Measurements from ENCODE around the gene SNAP47. TPM values are rescaled to one million over a fixed set of nuclear protein-coding genes. Genes with fewer than 3 reads are reported as not detected.

SNAP47 gene
- polyA plus RNA-seq, 1 experiment = 44.8 TPM

DNA sequence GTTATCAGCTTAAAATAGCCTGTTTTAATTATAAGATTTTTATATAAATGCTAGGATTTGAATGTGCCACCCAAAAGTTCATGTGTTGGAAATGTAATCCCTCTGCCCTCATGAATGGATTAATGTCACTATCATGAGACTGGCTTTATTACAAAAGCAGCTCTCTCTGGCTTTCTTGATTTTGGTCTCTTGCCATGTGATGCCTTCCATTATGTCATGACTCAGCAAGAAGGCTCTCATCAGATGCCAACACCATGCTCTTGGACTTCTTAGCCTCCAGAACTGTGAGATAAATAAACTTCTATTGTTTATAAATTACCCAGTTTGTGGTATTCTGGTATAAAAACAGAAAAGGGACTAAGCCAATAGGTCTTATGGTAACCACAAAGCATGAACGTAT, 73.3 kb downstream of the SNAP47 start:
- TF ChIP-seq CTCF (IDR thresholded peaks at IDR 0.05; ENCODE audit: low read depth, low read length) = no peak
- Histone ChIP-seq H3K9me3 (ENCODE audit: control insufficient read depth, insufficient read depth, low read length) (peaks cover 2% of the 10 kb centered on the region), H3K27me3 (ENCODE audit: control insufficient read depth, insufficient read depth, low read length) (peaks cover 4% of the 10 kb centered on the region), H3K4me3 (ENCODE audit: low read depth, low read length) (no peak overlapping the region), H3K27ac (ENCODE audit: low read depth, low read length) (no peak overlapping the region)
- no peak for DNase-seq (ENCODE audit: low read depth, low spot score)
- ChIA-PET POLR2A (interaction anchor here (1.1 kb wide), 1 partner anchor 15 kb away, joined by 5 read pairs; no protein-coding TSS in a partner anchor), CTCF (interaction anchor here (0.9 kb wide), 1 partner anchor 46 kb away, joined by 3 read pairs; no protein-coding TSS in a partner anchor)

DNA sequence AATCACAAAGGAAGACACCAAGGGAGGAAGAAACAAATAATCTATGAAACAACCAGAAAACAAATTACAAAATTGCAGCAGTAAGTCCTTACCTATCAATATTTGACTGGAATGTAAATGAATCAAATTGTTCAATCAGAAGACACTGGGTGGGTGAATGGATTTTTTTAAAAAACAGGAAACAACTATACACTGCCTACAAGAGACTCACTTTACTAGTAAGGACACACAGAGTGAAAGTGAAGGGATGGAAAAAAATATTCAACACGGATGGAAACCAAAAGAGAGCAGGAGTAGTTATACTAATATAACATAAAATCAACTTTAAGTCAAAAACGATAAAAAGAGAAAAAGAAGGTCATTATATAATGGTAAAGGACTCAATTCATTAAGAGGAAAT, 73.8 kb downstream of the SNAP47 start:
- TF ChIP-seq CTCF (IDR thresholded peaks at IDR 0.05; ENCODE audit: low read depth, low read length) = no peak
- CTCF ChIA-PET = no interaction called here
- Histone ChIP-seq H3K4me3 (ENCODE audit: low read depth, low read length) (no peak overlapping the region), H3K27me3 (ENCODE audit: control insufficient read depth, insufficient read depth, low read length) (peaks cover 4% of the 10 kb centered on the region), H3K27ac (ENCODE audit: low read depth, low read length) (no peak overlapping the region), H3K9me3 (ENCODE audit: control insufficient read depth, insufficient read depth, low read length) (peaks cover 7% of the 10 kb centered on the region)
- POLR2A ChIA-PET = interaction anchor here (1.1 kb wide), 1 partner anchor 15 kb away, joined by 5 read pairs; no protein-coding TSS in a partner anchor
- DNase-seq (ENCODE audit: low read depth, low spot score) = no peak

- CTCF ChIA-PET = no interaction called here
- POLR2A ChIA-PET = no interaction called here
- Histone ChIP-seq H3K27ac (ENCODE audit: low read depth, low read length) (no peak overlapping the region), H3K4me3 (ENCODE audit: low read depth, low read length) (no peak overlapping the region), H3K27me3 (ENCODE audit: control insufficient read depth, insufficient read depth, low read length) (no peaks in the 10 kb centered on the region), H3K9me3 (ENCODE audit: control insufficient read depth, insufficient read depth, low read length) (peaks cover 25% of the 10 kb centered on the region)
- TF ChIP-seq CTCF (IDR thresholded peaks at IDR 0.05; ENCODE audit: low read depth, low read length) = no peak
- DNase-seq (ENCODE audit: low read depth, low spot score) = no peak
These were observed 78.7 kb downstream of the SNAP47 start for GRCh38 chr1:227813962-227814361.

- H3K27me3 ChIP-seq (ENCODE audit: control insufficient read depth, insufficient read depth, low read length) = no peaks in the 10 kb centered on the region
- no peak for DNase-seq (ENCODE audit: low read depth, low spot score)
- no peak for TF ChIP-seq CTCF (IDR thresholded peaks at IDR 0.05; ENCODE audit: low read depth, low read length)
- no peak within 1 kb of the TSS for H3K27ac ChIP-seq (ENCODE audit: low read depth, low read length)
- peaks cover 25% of the 10 kb centered on the region for H3K9me3 ChIP-seq (ENCODE audit: control insufficient read depth, insufficient read depth, low read length)
- CTCF ChIA-PET = no interaction called here
- H3K4me3 ChIP-seq (ENCODE audit: low read depth, low read length) = no peak within 1 kb of the TSS
- POLR2A ChIA-PET = no interaction called here
These were observed 80.5 kb downstream of the SNAP47 start, which contains the start of gene PRSS38 for GRCh38 chr1:227815468-227816409. TSS of gene PRSS38 (plus strand) at chr1:227815675. CDS start at chr1:227815717, 42 bp downstream.
